ENCODE measurements around the gene PPP6R2. TPM values are rescaled to one million over a fixed set of nuclear protein-coding genes. Genes with fewer than 3 reads are reported as not detected.
A peak's percentile ranks its signal among the peaks of the same experiment; 100 is the strongest.

PPP6R2 gene
- total RNA-seq, 4 donors from 2014 or later: 35.6 to 50.8 (median 45.6) TPM

- WGBS, 2 donors: 27% methylated on average over 3 of the region's 93 CpGs; no CpG with 5 or more reads in 1 of the 2 donors
- peaks cover 0 to 3% (median 0%) of the 10 kb centered on the region in 3 donors for H3K36me3 ChIP-seq
- peak overlapping the region; percentile 20 to 65 (median 42) for H3K4me3 ChIP-seq
- H3K9me3 ChIP-seq: no peaks in the 10 kb centered on the region
- no peak for TF ChIP-seq POLR2A (IDR thresholded peaks at IDR 0.05)
- H3K27me3 ChIP-seq: no peaks in the 10 kb centered on the region
- H3K4me1 ChIP-seq: peaks cover 78 to 100% (median 85%) of the 10 kb centered on the region in 3 donors
- DNase-seq: no peak
- intact Hi-C loops (cut with DNase I): no loop called here
- peak overlapping the region; percentile 94 to 97 (median 96) for H3K27ac ChIP-seq
These were observed 43.1 kb upstream of the PPP6R2 start for GRCh38 chr22:50299785-50300619.

- TF ChIP-seq POLR2A (IDR thresholded peaks at IDR 0.05): no peak
- TF ChIP-seq CTCF (IDR thresholded peaks at IDR 0.05): no peak
- Histone ChIP-seq H3K4me3 (peak overlapping the region in 3 of 4 donors; percentile 37 to 65 (median 46)), H3K36me3 (no peaks in the 10 kb centered on the region), H3K27me3 (no peaks in the 10 kb centered on the region), H3K27ac (peak overlapping the region; percentile 94 to 97 (median 96)), H3K4me1 (peaks cover 86 to 100% (median 92%) of the 10 kb centered on the region in 3 donors), H3K9me3 (no peaks in the 10 kb centered on the region)
- intact Hi-C loops (cut with DNase I): no loop called here
- 66 to 78% methylated on average over 4 to 9 of the region's 14 CpGs for WGBS, 2 donors
- DNase-seq: no peak
These were observed 42.4 kb upstream of the PPP6R2 start for GRCh38 chr22:50300620-50301257.

DNA sequence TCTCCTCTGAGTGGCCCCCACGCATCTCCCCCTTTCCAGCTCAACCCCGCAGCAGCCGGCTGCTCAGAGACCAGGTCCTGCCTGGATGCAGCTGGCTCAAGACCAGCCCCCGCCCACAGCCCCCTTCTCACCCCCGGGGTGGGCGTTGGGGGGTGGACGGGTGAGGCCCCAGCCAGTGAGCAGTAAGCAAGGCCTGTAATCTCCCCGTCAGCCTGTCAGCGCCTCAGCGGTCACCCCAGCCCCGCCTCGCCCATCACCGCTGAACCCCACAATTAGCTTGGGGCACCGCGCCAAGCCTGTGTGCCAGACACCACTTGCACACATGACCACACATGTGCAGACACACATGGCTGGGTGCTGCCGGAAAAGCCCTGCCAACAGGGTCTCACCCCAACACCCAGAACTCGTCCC lies 41.5 kb upstream of the PPP6R2 start:
- no peaks in the 10 kb centered on the region for H3K36me3 ChIP-seq
- intact Hi-C loops (cut with DNase I): no loop called here
- H3K27ac ChIP-seq: peak overlapping the region; percentile 94 to 97 (median 96)
- DNase-seq: no peak
- H3K4me1 ChIP-seq: peaks cover 85 to 100% (median 97%) of the 10 kb centered on the region in 3 donors
- no peaks in the 10 kb centered on the region for H3K9me3 ChIP-seq
- WGBS, 2 donors: no CpG with 5 or more reads among the region's 17 CpGs
- H3K27me3 ChIP-seq: no peaks in the 10 kb centered on the region
- TF ChIP-seq POLR2A (IDR thresholded peaks at IDR 0.05) (no peak), CTCF (IDR thresholded peaks at IDR 0.05) (no peak)
- peak overlapping the region in 3 of 4 donors; percentile 18 to 46 (median 45) for H3K4me3 ChIP-seq

GRCh38 chr22:50302041-50302541 lies 41.0 kb upstream of the PPP6R2 start:
- Histone ChIP-seq H3K27me3 (no peaks in the 10 kb centered on the region), H3K4me3 (peak overlapping the region in 3 of 4 donors; percentile 18 to 46 (median 45)), H3K36me3 (no peaks in the 10 kb centered on the region), H3K27ac (peak overlapping the region; percentile 94 to 97 (median 96)), H3K9me3 (no peaks in the 10 kb centered on the region), H3K4me1 (peaks cover 80 to 98% (median 92%) of the 10 kb centered on the region in 3 donors)
- DNase-seq: no peak
- no peak for TF ChIP-seq CTCF (IDR thresholded peaks at IDR 0.05)
- TF ChIP-seq POLR2A (IDR thresholded peaks at IDR 0.05): no peak
- intact Hi-C loops (cut with DNase I): no loop called here
- 0 to 41% methylated on average over 3 to 4 of the region's 9 CpGs for WGBS, 2 donors

- DNase-seq: no peak
- no peak for TF ChIP-seq POLR2A (IDR thresholded peaks at IDR 0.05)
- no peak for TF ChIP-seq CTCF (IDR thresholded peaks at IDR 0.05)
- intact Hi-C loops (cut with DNase I): no loop called here
- no CpG with 5 or more reads among the region's 5 CpGs for WGBS, 2 donors
- Histone ChIP-seq H3K4me3 (peak overlapping the region in 1 of 4 donors; percentile 45), H3K27ac (peak overlapping the region; percentile 94 to 97 (median 96)), H3K36me3 (no peaks in the 10 kb centered on the region), H3K4me1 (peaks cover 75 to 93% (median 88%) of the 10 kb centered on the region in 3 donors), H3K9me3 (no peaks in the 10 kb centered on the region), H3K27me3 (no peaks in the 10 kb centered on the region)
These were observed 40.6 kb upstream of the PPP6R2 start for GRCh38 chr22:50302564-50302963.
